GM19372 (cell line): ENCODE results near the gene PARM1.

Source experiments
- ATAC-seq: cut with Tn5 transposase; IDR thresholded peaks from one replicate; pipeline ENCODE4 v1.9.1; 2021; ENCODE audit warnings: mild to moderate bottlenecking, low read depth, moderate library complexity; ENCODE audit not compliant: unreplicated experiment

Gene PARM1

DNA sequence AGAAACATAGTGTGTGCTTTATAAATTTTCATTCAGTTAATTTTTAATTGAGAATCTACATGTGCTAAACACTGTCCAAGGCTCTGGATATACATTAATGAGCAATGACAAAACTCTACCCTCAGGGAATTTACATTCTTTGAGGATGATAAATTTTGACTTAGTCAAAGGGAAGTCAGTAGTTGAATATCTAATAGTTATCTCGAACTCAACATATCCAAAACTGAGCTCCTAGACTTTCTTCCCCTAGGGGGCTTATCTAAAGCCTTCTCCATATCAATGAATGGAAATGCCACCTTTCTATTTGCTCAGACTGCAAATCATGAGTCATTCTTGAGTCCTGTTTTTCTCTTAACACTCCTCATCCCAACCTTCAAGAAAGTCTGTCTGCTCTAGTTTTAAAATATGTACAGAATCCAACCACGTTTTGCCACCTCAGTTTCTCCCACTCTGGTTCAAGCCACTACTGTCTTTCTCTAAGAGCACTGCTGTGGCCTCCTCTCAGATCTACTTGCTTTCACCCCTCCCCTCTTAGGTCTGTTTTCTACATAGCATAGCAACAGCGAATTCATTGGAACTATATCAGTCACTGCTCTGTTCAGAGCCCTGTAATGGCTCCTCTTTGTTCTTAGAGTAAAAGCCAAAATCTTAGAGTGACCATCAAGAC is 9.5 kb downstream of the PARM1 start:
- ATAC-seq = no peak

- ATAC-seq = no peak
Measured at GRCh38 chr4:74942918-74943253, 10.0 kb downstream of the PARM1 start.

GRCh38 chr4:74944354-74944793 is 11.5 kb downstream of the PARM1 start:
- ATAC-seq = no peak

- no peak for ATAC-seq
Measured at GRCh38 chr4:74946196-74946595, 13.3 kb downstream of the PARM1 start.

- no peak for ATAC-seq
Measured at GRCh38 chr4:74947798-74948197, 14.9 kb downstream of the PARM1 start.

GRCh38 chr4:74948236-74948635 is 15.3 kb downstream of the PARM1 start:
- ATAC-seq = no peak

DNA sequence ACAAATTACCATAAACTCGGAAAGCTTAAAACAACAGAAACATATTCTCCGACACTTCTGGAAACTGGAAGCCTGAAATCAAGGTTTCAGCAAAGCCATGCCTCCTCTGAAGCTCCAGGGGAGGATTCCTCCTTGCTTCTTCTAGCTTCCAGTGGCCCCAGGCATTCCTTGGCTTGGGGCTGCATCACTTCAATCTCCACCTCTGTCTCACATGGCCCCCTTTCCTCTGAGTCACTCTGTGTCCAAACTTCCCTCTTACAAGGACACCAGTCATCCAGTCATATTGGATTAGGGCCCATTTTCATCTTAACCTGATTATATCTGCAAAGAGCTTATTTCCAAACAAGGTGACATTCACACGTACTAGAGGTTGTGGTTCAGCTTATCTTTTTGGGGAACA is 17.3 kb downstream of the PARM1 start:
- no peak for ATAC-seq

DNA sequence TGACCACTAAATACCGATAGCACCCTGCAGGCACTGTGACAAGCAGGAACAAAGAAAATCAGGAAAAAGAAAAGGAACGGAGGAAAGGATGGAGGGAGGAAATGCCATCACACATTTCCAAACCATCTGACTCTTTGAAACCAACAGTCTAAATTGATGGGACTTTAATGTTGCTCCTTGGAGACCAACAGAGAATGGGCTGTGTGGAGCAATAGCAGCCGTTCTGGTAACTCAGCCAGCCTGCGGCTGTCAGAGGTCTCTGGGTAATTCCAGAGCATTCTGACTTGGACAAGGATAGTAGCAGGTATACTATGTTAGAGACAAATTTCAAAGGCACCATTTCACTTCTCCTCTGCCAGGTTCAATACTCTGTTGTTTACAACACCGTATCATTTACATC is 18.0 kb downstream of the PARM1 start:
- no peak for ATAC-seq

GRCh38 chr4:74953647-74954046 is 20.7 kb downstream of the PARM1 start:
- ATAC-seq = no peak

GRCh38 chr4:74958881-74959280 is 26.0 kb downstream of the PARM1 start:
- ATAC-seq = no peak

DNA sequence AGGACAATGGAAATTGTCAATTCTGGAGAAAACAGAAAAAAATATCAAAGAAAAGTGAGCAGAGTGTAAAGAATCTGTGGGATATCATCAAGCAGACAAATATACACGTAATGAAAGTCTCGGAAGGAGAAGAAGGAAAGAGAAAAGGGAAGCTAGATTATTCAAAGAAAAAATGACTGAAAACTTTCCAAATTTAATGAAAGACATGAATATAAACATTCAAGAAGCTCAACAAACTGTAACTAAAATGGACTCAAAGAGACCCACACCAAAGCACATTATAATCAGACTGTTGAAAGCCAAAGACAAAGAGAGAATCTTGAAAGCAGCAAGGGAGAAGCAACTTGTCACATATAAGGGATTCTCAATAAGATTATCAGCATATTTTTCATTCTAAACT is 28.3 kb downstream of the PARM1 start:
- ATAC-seq = no peak

DNA sequence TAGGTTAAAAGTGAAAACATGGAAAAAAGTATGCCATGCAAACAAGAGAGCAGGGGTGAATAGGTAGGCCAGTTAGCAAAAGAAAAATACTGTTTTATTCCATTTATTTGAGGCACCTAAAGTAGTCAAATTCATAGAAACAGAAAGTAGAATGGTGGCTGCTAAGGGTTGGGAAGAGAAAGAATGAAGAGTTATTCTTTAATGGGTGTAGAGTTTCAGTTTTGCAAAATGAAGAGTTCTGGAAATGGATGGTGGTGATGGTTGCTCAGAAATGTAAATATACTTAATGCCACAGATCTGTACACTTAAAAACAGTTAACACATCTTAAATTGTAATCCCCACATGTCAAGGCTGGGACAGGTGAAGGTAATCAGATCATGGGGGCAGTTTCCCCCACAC is 29.7 kb downstream of the PARM1 start:
- no peak for ATAC-seq

GRCh38 chr4:74964311-74964710 is 31.4 kb downstream of the PARM1 start:
- no peak for ATAC-seq

DNA sequence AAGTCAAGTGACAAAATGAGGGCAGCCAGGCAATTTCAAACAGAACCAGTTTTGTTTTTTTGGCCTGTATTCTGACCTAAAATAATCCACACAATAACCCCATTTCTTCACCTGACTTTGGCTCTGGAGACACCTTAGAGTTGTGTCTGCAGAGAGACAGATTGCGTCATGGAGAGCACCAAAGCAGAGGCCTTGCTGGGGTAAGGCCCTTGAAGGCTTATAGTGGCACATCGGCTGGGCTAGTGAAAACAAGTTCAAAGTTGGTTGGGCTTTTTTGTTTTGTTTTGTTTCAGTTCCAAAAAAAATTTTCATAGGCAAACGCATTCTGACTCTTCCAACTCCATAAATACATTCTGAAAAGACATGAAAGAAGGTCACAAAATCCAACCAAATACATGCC is 34.4 kb downstream of the PARM1 start:
- ATAC-seq = no peak

DNA sequence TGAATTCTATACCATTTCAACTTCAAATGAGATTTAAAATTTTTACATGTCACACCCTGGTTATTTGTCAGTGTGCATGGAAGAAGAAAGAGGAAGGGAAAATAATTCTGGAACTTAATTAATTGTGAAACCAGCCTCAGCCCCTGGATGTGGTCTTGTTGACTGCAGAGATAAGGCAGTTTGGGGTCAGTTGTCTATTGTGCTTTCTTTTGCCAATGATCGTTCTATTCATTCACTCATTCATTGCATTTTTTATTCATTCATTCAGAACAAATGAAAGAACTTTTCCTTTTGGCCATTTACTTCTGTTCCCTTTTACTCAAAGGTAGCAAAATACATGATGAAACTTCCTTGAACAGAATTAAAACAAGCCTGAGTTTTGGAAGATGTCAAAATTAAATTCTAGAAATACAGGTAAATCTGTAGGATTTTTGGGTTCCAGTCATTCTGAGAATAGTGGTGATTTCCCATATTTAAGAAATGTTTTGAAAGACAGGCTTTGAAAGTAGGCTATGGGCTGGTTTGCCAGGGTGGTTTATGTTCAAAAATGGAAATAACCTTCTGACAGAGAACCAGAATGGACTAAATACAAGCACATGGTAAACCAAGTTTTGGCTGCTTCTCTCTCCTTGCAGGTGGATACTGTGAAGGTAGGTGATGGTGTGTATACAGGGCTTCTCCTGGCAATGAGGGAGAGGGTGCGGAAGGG is 35.7 kb downstream of the PARM1 start:
- peak; percentile 63 for ATAC-seq

DNA sequence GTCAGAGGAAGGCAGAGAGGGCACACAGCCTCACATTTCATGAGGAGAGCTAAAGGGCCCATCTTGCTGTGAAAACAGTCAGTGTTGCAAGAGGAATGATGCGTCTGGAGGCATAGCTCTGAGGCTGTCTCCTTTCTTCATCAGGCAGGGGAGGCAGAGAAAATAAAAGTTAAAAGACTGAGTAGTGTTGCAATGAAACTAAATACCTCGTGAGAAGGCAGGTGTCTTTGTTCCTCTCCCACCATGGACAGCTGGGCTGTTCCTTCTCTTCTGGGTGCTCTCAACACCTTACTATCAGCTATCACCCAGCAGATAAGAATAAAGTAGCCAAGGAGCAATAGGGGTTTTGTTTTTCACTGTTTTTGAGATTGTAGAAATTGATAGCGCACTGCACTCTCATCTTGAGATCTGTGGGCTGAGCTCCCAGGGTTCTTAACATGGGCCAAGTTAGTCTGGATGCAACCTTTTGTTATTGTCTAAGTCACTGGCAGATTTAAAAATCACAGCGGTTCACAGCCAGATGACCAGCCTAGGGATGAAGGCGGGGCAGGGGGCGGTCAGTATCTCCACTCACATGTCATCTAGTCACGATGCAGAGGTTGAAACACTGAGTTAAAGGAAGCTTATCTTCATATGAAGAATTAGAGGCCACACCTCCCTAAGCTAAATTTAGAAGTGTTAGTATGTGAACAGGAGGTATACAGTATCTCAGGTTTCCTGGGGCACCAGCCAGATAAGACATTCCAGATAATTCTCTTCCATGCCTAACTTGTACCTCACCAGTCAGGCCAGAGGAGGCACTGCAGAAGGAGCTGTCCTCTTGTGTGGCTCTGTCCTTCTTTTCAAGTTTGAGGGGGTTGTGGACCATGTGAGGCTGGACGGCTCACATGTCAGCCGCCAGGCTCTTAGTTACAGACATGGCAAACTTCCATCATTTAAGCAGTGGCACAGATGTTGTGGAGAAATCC is 36.9 kb downstream of the PARM1 start:
- ATAC-seq = no peak

- no peak for ATAC-seq
Measured at GRCh38 chr4:74970577-74970976, 37.7 kb downstream of the PARM1 start.

GRCh38 chr4:74971862-74972261 is 38.9 kb downstream of the PARM1 start:
- ATAC-seq = no peak

GRCh38 chr4:74975082-74975481 is 42.2 kb downstream of the PARM1 start:
- no peak for ATAC-seq

DNA sequence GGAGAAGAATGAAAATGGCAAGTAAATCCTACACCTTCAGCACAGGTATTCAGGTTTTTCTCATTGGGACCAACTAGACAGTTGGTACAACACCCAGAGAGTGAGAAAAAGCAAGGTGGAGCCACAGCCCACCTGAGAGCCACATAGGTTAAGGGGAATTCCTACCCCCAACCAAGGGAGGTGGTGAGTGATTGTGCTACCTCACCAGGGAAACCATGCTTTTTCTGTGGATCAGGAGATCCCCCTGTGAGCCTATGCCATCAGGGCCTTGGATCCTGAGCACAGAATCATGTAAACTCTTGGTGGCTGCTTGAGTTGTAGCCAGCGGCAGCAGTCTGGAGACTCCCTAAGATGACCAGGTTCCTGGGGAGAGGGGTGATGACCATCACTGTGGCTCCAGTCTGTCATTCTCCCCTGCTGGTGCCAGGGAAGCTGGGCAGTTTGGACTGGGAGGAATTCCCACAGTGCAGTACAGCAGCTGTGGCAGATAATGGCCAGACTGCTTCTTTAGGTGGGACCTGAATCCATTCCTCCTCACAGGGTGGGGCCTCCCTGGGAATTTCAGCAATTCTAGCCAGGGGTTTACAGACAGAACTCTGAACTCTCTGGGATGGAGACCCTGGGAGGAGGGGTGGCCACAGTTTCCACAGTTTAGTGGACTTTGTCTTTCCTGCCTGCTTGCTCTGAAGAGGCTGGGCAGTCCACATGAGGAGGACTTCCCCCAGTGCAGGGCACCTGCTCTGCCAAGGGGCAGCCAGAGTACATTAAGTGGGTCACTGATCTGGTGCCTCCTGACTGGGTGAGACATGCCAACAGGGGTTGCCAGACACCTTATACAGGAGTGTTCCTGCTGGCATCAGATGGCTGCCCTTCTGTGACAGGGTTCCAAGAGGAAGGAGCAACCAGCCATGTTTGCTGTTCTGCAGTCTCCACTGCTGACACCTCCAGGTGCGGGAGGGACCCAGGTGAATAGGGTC is 43.2 kb downstream of the PARM1 start:
- ATAC-seq = no peak
